Measurements from ENCODE around the gene ZNF438. TPM values are rescaled to one million over a fixed set of nuclear protein-coding genes. Genes with fewer than 3 reads are reported as not detected.
"Not testable (repeated sequence)": the region's sequence is repeated elsewhere in the genome, so short reads cannot be mapped to it uniquely, and the experiment has no call there.

Gene ZNF438
- total RNA-seq, 1 donor from 2014 or later = 1.3 TPM

DNA sequence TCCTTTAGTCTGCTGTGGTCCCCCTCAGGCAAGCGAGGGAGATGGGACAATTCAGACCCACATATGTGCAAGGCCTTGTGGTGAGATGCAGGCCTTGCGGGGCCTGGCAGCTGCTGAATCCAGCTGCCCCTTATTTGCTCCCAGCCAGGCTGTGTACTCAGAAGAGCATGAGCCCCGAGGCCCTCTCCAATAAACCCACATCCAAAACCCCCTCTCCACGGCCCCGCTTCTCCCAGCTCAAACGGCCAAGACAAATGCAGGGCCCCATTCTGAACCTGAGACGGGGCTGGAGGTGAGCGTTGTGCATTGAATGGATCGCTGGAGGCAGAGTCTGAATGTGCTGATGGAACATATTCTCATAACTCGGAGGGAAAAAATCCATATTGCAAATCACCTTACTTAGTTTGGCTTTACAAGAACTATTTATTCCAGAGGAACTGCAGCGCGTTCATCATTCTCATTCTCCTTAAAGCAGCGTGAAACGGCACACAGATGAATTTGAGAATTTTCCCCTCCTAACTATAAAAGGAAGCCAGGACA, 232.9 kb downstream of the ZNF438 start:
- Mint-ChIP-seq H3K9me3 (peaks cover 11% of the 10 kb centered on the region), H3K27ac (no peak overlapping the region), H3K4me3 (no peak overlapping the region), H3K36me3 (no peaks in the 10 kb centered on the region), H3K27me3 (ENCODE audit: insufficient read depth, low read depth) (peaks cover 2% of the 10 kb centered on the region), H3K4me1 (peaks cover 4% of the 10 kb centered on the region)
- no peaks in the 10 kb centered on the region for H4K20me1 ChIP-seq (ENCODE audit: low read depth)
- H3K4me2 ChIP-seq = no peak overlapping the region
- H3K79me2 ChIP-seq (ENCODE audit: low read depth) = no peaks in the 10 kb centered on the region
- no peak overlapping the region for H2AFZ ChIP-seq (replicated peaks)
- H3K27me3 ChIP-seq = no peaks in the 10 kb centered on the region
- no peak overlapping the region for H3K27ac ChIP-seq
- TF ChIP-seq EZH2 (IDR thresholded peaks at IDR 0.05) (no peak), EZH2phosphoT487 (IDR thresholded peaks at IDR 0.05) (no peak)
- TF ChIP-seq, protein P1, sequence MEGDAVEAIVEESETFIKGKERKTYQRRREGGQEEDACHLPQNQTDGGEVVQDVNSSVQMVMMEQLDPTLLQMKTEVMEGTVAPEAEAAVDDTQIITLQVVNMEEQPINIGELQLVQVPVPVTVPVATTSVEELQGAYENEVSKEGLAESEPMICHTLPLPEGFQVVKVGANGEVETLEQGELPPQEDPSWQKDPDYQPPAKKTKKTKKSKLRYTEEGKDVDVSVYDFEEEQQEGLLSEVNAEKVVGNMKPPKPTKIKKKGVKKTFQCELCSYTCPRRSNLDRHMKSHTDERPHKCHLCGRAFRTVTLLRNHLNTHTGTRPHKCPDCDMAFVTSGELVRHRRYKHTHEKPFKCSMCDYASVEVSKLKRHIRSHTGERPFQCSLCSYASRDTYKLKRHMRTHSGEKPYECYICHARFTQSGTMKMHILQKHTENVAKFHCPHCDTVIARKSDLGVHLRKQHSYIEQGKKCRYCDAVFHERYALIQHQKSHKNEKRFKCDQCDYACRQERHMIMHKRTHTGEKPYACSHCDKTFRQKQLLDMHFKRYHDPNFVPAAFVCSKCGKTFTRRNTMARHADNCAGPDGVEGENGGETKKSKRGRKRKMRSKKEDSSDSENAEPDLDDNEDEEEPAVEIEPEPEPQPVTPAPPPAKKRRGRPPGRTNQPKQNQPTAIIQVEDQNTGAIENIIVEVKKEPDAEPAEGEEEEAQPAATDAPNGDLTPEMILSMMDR (IDR thresholded peaks at IDR 0.05) = no peak
- no peak for DNase-seq (ENCODE audit: low spot score)
- H3F3A ChIP-seq (ENCODE audit: low read depth) = no peaks in the 10 kb centered on the region
- no peak overlapping the region for H3K9ac ChIP-seq
- no peaks in the 10 kb centered on the region for H3K36me3 ChIP-seq
- H3K9me3 ChIP-seq (ENCODE audit: low read depth) = no peaks in the 10 kb centered on the region
- no peaks in the 10 kb centered on the region for H3K4me1 ChIP-seq
- no peak overlapping the region for H3K4me3 ChIP-seq

DNA sequence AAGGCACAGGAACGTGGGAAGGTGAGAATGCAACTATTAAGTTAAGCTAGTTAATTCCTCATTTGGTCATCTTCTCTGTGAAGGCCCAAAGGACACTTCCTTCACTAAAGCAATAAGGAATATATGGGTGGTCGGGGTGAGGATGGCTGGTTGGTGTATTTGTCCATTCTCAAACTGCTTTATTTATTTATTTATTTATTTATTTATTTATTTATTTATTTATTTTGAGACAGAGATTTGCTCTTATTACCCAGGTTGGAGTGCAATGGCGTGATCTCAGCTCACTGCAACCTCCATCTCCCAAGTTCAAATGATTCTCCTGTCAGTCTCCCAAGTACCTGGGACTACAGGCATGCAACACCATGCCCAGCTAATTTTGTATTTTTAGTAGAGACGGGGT, 236.6 kb downstream of the ZNF438 start:
- peaks cover 11% of the 10 kb centered on the region for H3K9me3 Mint-ChIP-seq
- not testable (repeated sequence) for H3K4me1 ChIP-seq; H3K27me3 Mint-ChIP-seq (ENCODE audit: insufficient read depth, low read depth)

More for the DNA sequence above, 236.6 kb downstream of the ZNF438 start:
- H3F3A ChIP-seq (ENCODE audit: low read depth); H3K79me2 ChIP-seq (ENCODE audit: low read depth); H3K9ac ChIP-seq; H3K27ac ChIP-seq; H3K4me3 Mint-ChIP-seq; H3K27ac Mint-ChIP-seq; H4K20me1 ChIP-seq (ENCODE audit: low read depth); H3K27me3 ChIP-seq; H3K4me2 ChIP-seq; H3K36me3 ChIP-seq; DNase-seq (ENCODE audit: low spot score); H3K4me3 ChIP-seq; H3K4me1 Mint-ChIP-seq; H3K9me3 ChIP-seq (ENCODE audit: low read depth); H3K36me3 Mint-ChIP-seq; H2AFZ ChIP-seq (replicated peaks): not testable (repeated sequence)

Data from neural progenitor cell (in vitro differentiated cells).